ENCODE data around the gene MSANTD1.

- TF ChIP-seq POLR2A (IDR thresholded peaks at IDR 0.05) (no peak), CTCF (IDR thresholded peaks at IDR 0.05) (no peak), EP300 (IDR thresholded peaks at IDR 0.05; ENCODE audit: low read depth) (no peak), POLR2AphosphoS5 (IDR thresholded peaks at IDR 0.05) (no peak)
Measured at GRCh38 chr4:3290476-3290875, 41.5 kb downstream of the MSANTD1 start.
